Neuronal stem cell (in vitro differentiated cells): ENCODE measurements around the gene MRGPRG.

ENCODE experiments used
- DNase-seq: peaks from one replicate; pipeline ENCODE4 v3.0.0-alpha.2; 2013; ENCODE audit warnings: low spot score
- H2AFZ ChIP-seq: one replicate; pipeline ENCODE4 v1.6.1; 2013; ENCODE audit warnings: mild to moderate bottlenecking, low read length, inconsistent platforms
- H2AK5ac ChIP-seq: 2 replicates; pipeline ENCODE4 v1.6.1; 2013; ENCODE audit warnings: low read depth, mild to moderate bottlenecking, inconsistent platforms, low read length, moderate library complexity, mixed read lengths
- H2BK120ac ChIP-seq: 2 replicates; pipeline ENCODE4 v1.6.1; 2013; ENCODE audit warnings: low read depth, mild to moderate bottlenecking, inconsistent platforms, low read length, moderate library complexity, mixed read lengths
- H2BK12ac ChIP-seq: one replicate; pipeline ENCODE4 v1.6.1; 2013; ENCODE audit warnings: low read length, inconsistent platforms
- H2BK15ac ChIP-seq: 2 replicates; pipeline ENCODE4 v1.6.1; 2013; ENCODE audit warnings: mild to moderate bottlenecking, low read length, inconsistent platforms, mixed read lengths
- H2BK5ac ChIP-seq: one replicate; pipeline ENCODE4 v1.6.1; 2013; ENCODE audit warnings: inconsistent platforms, mild to moderate bottlenecking, low read length, moderate library complexity
- H3K14ac ChIP-seq: one replicate; pipeline ENCODE4 v1.6.1; 2013; ENCODE audit warnings: low read length, inconsistent platforms
- H3K18ac ChIP-seq: 2 replicates; pipeline ENCODE4 v1.6.1; 2013; ENCODE audit warnings: low read length, inconsistent platforms
- H3K23ac ChIP-seq: 2 replicates; pipeline ENCODE4 v1.6.1; 2013; ENCODE audit warnings: low read depth, mild to moderate bottlenecking, mixed read lengths, low read length, inconsistent platforms; ENCODE audit not compliant: poor library complexity
- H3K27ac ChIP-seq: replicated peaks from 3 replicates; pipeline ENCODE4 v1.5.1; 2013; ENCODE audit warnings: low read length, inconsistent platforms
- H3K27me3 ChIP-seq, 3 experiments: 2 replicates each; pipeline ENCODE4 v1.6.1; 2013; ENCODE audit warnings: low read length in 3 of 3, mild to moderate bottlenecking in 2 of 3, inconsistent platforms in 1 of 3, low read depth in 1 of 3, mixed read lengths in 1 of 3, moderate library complexity in 1 of 3; ENCODE audit not compliant: control insufficient read depth in 3 of 3, insufficient read depth in 3 of 3
- H3K36me3 ChIP-seq, 2 donors: replicated peaks in 1 of 2; 2 replicates each; pipeline ENCODE4 v1.6.1; 2013; ENCODE audit warnings: low read length in 2 of 2; ENCODE audit not compliant: control insufficient read depth in 2 of 2, insufficient read depth in 2 of 2
- H3K4ac ChIP-seq: 2 replicates; pipeline ENCODE4 v1.6.1; 2013; ENCODE audit warnings: inconsistent platforms, mild to moderate bottlenecking, low read length, moderate library complexity
- H3K4me1 ChIP-seq, 2 donors: 1 replicate in 1 of 2; 2 replicates in 1 of 2; pipeline ENCODE4 v1.6.1; 2013; ENCODE audit warnings: low read length in 2 of 2, low read depth in 1 of 2; ENCODE audit not compliant: control insufficient read depth in 2 of 2, insufficient read depth in 1 of 2
- H3K4me2 ChIP-seq: one replicate; pipeline ENCODE4 v1.6.1; 2013; ENCODE audit warnings: mild to moderate bottlenecking, low read length, inconsistent platforms; ENCODE audit not compliant: insufficient read depth, poor library complexity, severe bottlenecking
- H3K4me3 ChIP-seq, 2 donors: 2 replicates each; pipeline ENCODE4 v1.5.1; 2013; ENCODE audit warnings: low read length in 2 of 2, mild to moderate bottlenecking in 2 of 2, inconsistent platforms in 1 of 2, moderate library complexity in 1 of 2
- H3K79me1 ChIP-seq: one replicate; pipeline ENCODE4 v1.6.1; 2013; ENCODE audit warnings: low read depth, mild to moderate bottlenecking, inconsistent platforms, low read length, moderate library complexity
- H3K9ac ChIP-seq: one replicate; pipeline ENCODE4 v1.6.1; 2013; ENCODE audit warnings: mild to moderate bottlenecking, low read depth, low read length, inconsistent platforms; ENCODE audit not compliant: poor library complexity
- H3K9me3 ChIP-seq, 2 donors: replicated peaks in 1 of 2; 2 replicates each; pipeline versions ENCODE3 to v1.6.1; 2013; ENCODE audit warnings: low read length in 2 of 2, mild to moderate bottlenecking in 2 of 2, inconsistent platforms in 1 of 2, low read depth in 1 of 2, mixed read lengths in 1 of 2, moderate library complexity in 1 of 2; ENCODE audit not compliant: control insufficient read depth in 2 of 2, insufficient read depth in 1 of 2
- H4K8ac ChIP-seq: one replicate; pipeline ENCODE4 v1.6.1; 2013; ENCODE audit warnings: low read depth, mild to moderate bottlenecking, inconsistent platforms, low read length, moderate library complexity
- H4K91ac ChIP-seq: one replicate; pipeline ENCODE4 v1.6.1; 2013; ENCODE audit warnings: low read length, low read depth, mild to moderate bottlenecking, inconsistent platforms; ENCODE audit not compliant: poor library complexity
- WGBS, 2 donors: extraction: QIAGEN DNeasy Blood & Tissue Kit; methylation state at CpG; one replicate each; pipeline ENCODE4 v1.1.7; 2013; ENCODE audit warnings: missing lambda C conversion rate in 2 of 2, mixed read lengths in 1 of 2; ENCODE audit not compliant: insufficient read length in 2 of 2, insufficient replicate concordance in 1 of 2; ENCODE audit errors: extremely low coverage in 2 of 2; 5-methylcytosine and 5-hydroxymethylcytosine counted together

The MRGPRG gene

DNA sequence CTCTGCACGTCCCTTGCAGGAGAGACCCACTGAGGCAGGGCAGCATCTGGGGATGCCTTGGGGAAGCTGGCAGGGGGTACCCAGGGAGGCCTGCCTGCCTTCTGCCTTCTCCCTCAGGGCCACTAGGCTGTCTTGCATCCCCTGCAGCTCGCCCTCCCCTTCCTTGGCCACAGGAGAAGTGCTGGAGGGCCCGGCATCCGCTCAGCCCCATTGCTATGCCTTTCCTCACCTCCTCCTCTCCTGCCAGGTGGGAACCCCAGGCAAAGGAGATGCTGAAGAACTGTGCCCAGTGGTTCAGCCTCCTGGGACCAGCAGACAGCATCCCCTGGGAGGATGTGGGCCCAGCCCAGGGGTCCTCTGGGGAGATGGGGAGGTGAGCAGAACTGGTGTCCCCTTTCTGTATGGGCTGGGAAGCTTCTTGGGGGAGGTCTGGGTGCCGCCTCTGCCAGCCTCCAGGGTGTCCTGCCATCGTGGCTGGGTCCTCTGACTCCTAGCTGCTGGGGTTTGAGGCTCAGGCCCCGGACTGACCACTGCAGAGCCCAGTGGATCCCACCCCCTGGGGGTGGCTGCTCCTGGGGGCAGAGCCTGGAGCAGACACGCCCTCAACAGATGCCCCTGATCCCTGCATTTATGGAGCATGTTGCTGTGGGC is 20.6 kb downstream of the MRGPRG start:
- Histone ChIP-seq H3K23ac (peak overlapping the region; percentile 33), H2BK12ac (peak overlapping the region; percentile 76), H3K36me3 (no peaks in the 10 kb centered on the region), H2AK5ac (peak overlapping the region; percentile 98), H3K4me2 (no peak overlapping the region), H3K4me1 (peaks cover 0 to 6% of the 10 kb centered on the region in 2 donors), H3K27ac (no peak overlapping the region), H2BK5ac (no peak overlapping the region), H3K27me3 (peaks cover 0 to 71% (median 10%) of the 10 kb centered on the region in 3 experiments), H3K18ac (peak overlapping the region; percentile 44), H3K79me1 (no peaks in the 10 kb centered on the region), H3K14ac (no peak overlapping the region), H3K4me3 (no peak overlapping the region), H3K9ac (no peak overlapping the region), H2BK15ac (peak overlapping the region; percentile 77), H4K91ac (no peak overlapping the region), H2BK120ac (no peak overlapping the region), H4K8ac (no peak overlapping the region), H3K4ac (peak overlapping the region; percentile 12), H2AFZ (no peak overlapping the region), H3K9me3 (peaks cover 0 to 1% of the 10 kb centered on the region in 2 donors)
- DNase-seq, result no peak
- no CpG with 5 or more reads among the region's 8 CpGs for WGBS, 2 donors

- Histone ChIP-seq H3K27ac (no peak overlapping the region), H3K79me1 (no peaks in the 10 kb centered on the region), H3K18ac (peak overlapping the region; percentile 84), H4K91ac (no peak overlapping the region), H2BK5ac (no peak overlapping the region), H2BK12ac (peak overlapping the region; percentile 53), H3K4me3 (no peak overlapping the region), H3K9me3 (peaks cover 0 to 1% of the 10 kb centered on the region in 2 donors), H2AFZ (no peak overlapping the region), H2BK15ac (peak overlapping the region; percentile 77), H3K14ac (peak overlapping the region; percentile 32), H2BK120ac (no peak overlapping the region), H2AK5ac (peak overlapping the region; percentile 86), H3K4ac (peak overlapping the region; percentile 59), H3K9ac (peak overlapping the region; percentile 30), H3K23ac (no peak overlapping the region), H4K8ac (no peak overlapping the region), H3K4me2 (no peak overlapping the region), H3K4me1 (peaks cover 0 to 4% of the 10 kb centered on the region in 2 donors), H3K27me3 (peaks cover 0 to 64% (median 2%) of the 10 kb centered on the region in 3 experiments), H3K36me3 (no peaks in the 10 kb centered on the region)
- no CpG with 5 or more reads among the region's 11 CpGs for WGBS, 2 donors
- no peak for DNase-seq
Measured at GRCh38 chr11:3197044-3197695, 21.4 kb downstream of the MRGPRG start.

GRCh38 chr11:3196161-3197043 is 22.2 kb downstream of the MRGPRG start:
- H3K27me3 ChIP-seq, result peaks cover 0 to 56% (median 0%) of the 10 kb centered on the region in 3 experiments
- H3K9me3 ChIP-seq, result peaks cover 0 to 4% of the 10 kb centered on the region in 2 donors
- H3K9ac ChIP-seq, result peak overlapping the region; percentile 60
- H2BK12ac ChIP-seq, result peak overlapping the region; percentile 95
- H3K4ac ChIP-seq, result peak overlapping the region; percentile 53
- peak overlapping the region; percentile 48 for H4K8ac ChIP-seq
- H2BK15ac ChIP-seq, result peak overlapping the region; percentile 77
- no peak overlapping the region for H3K4me3 ChIP-seq
- peak overlapping the region; percentile 94 for H3K18ac ChIP-seq
- no peaks in the 10 kb centered on the region for H3K36me3 ChIP-seq
- DNase-seq, result no peak
- peak overlapping the region; percentile 86 for H2AK5ac ChIP-seq
- no peak overlapping the region for H2BK5ac ChIP-seq
- H2BK120ac ChIP-seq, result no peak overlapping the region
- peak overlapping the region; percentile 86 for H3K23ac ChIP-seq
- no peaks in the 10 kb centered on the region for H3K79me1 ChIP-seq
- WGBS, 2 donors, result no CpG with 5 or more reads among the region's 23 CpGs
- H2AFZ ChIP-seq, result peak overlapping the region; percentile 1
- H4K91ac ChIP-seq, result no peak overlapping the region
- no peak overlapping the region for H3K4me2 ChIP-seq
- no peak overlapping the region for H3K27ac ChIP-seq
- peaks cover 0 to 4% of the 10 kb centered on the region in 2 donors for H3K4me1 ChIP-seq
- no peak overlapping the region for H3K14ac ChIP-seq
